Measurements from ENCODE around the gene IL23R. TPM values are rescaled to one million over a fixed set of nuclear protein-coding genes. Genes with fewer than 3 reads are reported as not detected.

Gene IL23R
- total RNA-seq, 2 donors from 2014 or later: 1.2 to 1.3 TPM

GRCh38 chr1:67294836-67295617, 128.8 kb downstream of the IL23R start:
- Histone ChIP-seq H3K9me3 (no peaks in the 10 kb centered on the region), H3K4me1 (no peaks in the 10 kb centered on the region), H3K27me3 (no peaks in the 10 kb centered on the region), H3K4me3 (no peak overlapping the region), H3K36me3 (no peaks in the 10 kb centered on the region), H3K9ac (ENCODE audit: low read depth in 2 of 2, low read length in 2 of 2) (no peak overlapping the region), H3K27ac (no peak overlapping the region)
- no peak for TF ChIP-seq CTCF (IDR thresholded peaks at IDR 0.05)
- no peak for DNase-seq
- intact Hi-C loops (cut with DNase I): no loop called here

- Histone ChIP-seq H3K9ac (ENCODE audit: low read depth in 2 of 2, low read length in 2 of 2) (no peak overlapping the region), H3K4me1 (no peaks in the 10 kb centered on the region), H3K9me3 (no peaks in the 10 kb centered on the region), H3K27me3 (no peaks in the 10 kb centered on the region), H3K4me3 (no peak overlapping the region), H3K27ac (no peak overlapping the region), H3K36me3 (no peaks in the 10 kb centered on the region)
- no peak for DNase-seq
- intact Hi-C loops (cut with DNase I): no loop called here
- no peak for TF ChIP-seq CTCF (IDR thresholded peaks at IDR 0.05)
These were observed 132.5 kb downstream of the IL23R start for GRCh38 chr1:67298762-67299161.

- DNase-seq: no peak
- intact Hi-C loops (cut with DNase I): no loop called here
- Histone ChIP-seq H3K9ac (ENCODE audit: low read depth in 2 of 2, low read length in 2 of 2) (no peak overlapping the region), H3K27ac (no peak overlapping the region), H3K4me1 (no peaks in the 10 kb centered on the region), H3K9me3 (no peaks in the 10 kb centered on the region), H3K4me3 (no peak overlapping the region), H3K36me3 (no peaks in the 10 kb centered on the region), H3K27me3 (no peaks in the 10 kb centered on the region)
- TF ChIP-seq CTCF (IDR thresholded peaks at IDR 0.05): no peak
These were observed 133.0 kb downstream of the IL23R start for GRCh38 chr1:67299296-67299695.

- Histone ChIP-seq H3K4me1 (no peaks in the 10 kb centered on the region), H3K9ac (ENCODE audit: low read depth in 2 of 2, low read length in 2 of 2) (no peak overlapping the region), H3K4me3 (no peak overlapping the region), H3K27me3 (no peaks in the 10 kb centered on the region), H3K27ac (no peak overlapping the region), H3K9me3 (no peaks in the 10 kb centered on the region), H3K36me3 (no peaks in the 10 kb centered on the region)
- intact Hi-C loops (cut with DNase I): no loop called here
- TF ChIP-seq CTCF (IDR thresholded peaks at IDR 0.05): no peak
- no peak for DNase-seq
These were observed 134.3 kb downstream of the IL23R start for GRCh38 chr1:67300561-67300960.

GRCh38 chr1:67304023-67304422, 137.8 kb downstream of the IL23R start:
- no peak for DNase-seq
- peaks cover 6% of the 10 kb centered on the region for H3K27me3 ChIP-seq
- no peak for TF ChIP-seq CTCF (IDR thresholded peaks at IDR 0.05)
- H3K36me3 ChIP-seq: no peaks in the 10 kb centered on the region
- no peaks in the 10 kb centered on the region for H3K9me3 ChIP-seq
- intact Hi-C loops (cut with DNase I): no loop called here
- H3K4me1 ChIP-seq: peaks cover 5% of the 10 kb centered on the region
- H3K9ac ChIP-seq (ENCODE audit: low read depth in 2 of 2, low read length in 2 of 2): no peak overlapping the region
- H3K27ac ChIP-seq: no peak overlapping the region
- no peak overlapping the region for H3K4me3 ChIP-seq

Data from colonic mucosa (tissue), 4 donors.